HG03378 (cell line): ENCODE data around the gene KCNQ4.

Experiments
- ATAC-seq: cut with Tn5 transposase; IDR thresholded peaks from one replicate; pipeline ENCODE4 v1.9.1; 2021; ENCODE audit warnings: mild to moderate bottlenecking, moderate library complexity; ENCODE audit not compliant: unreplicated experiment

The KCNQ4 gene

DNA sequence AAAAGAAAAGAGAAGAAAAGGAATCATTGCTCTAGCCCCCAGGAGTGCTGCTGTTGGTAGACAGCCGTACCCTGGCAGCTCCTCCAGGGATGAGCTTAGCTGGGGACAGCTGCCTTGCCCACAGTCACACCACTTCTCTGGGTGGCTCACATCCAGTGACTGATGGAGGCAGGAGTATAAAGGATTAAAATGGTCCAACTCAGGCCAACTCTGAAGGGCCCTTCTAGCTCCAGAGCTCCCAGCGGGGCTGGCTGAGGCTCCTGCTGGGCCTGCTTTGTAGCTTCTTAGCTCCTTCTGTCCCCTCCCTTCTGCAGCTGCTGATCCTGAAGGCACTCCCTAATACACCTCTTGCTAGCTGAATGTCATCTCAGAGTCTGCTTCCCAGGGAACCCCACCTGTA, 74.2 kb downstream of the KCNQ4 start:
- no peak for ATAC-seq

DNA sequence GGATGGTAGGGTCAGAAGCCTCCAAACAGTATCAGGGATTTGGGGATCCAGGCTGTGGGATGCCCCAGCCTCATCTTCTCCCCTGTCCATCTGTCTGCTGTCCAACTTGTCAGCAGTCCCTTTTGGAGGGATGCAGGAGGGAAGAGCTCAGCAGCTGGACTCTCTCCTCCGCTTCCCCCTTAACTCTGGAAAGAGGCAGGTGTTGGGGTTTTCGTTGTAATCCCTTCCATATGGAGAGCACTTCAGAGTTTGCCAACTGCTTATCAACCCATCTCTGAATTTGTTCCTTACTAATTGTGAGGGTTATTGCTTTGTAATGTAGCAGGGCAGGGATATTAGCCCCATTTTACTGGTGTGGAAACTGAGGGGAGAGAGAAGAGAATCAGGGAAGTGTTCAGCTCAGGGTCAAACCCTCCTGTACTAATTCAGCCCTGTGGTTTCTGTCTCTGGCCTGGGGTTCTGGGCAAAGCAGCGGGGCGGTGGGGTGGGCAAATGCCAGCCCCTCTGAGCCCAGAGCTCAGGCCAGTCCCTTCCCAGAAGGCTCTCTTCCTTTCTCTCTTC, 75.3 kb downstream of the KCNQ4 start:
- no peak for ATAC-seq

DNA sequence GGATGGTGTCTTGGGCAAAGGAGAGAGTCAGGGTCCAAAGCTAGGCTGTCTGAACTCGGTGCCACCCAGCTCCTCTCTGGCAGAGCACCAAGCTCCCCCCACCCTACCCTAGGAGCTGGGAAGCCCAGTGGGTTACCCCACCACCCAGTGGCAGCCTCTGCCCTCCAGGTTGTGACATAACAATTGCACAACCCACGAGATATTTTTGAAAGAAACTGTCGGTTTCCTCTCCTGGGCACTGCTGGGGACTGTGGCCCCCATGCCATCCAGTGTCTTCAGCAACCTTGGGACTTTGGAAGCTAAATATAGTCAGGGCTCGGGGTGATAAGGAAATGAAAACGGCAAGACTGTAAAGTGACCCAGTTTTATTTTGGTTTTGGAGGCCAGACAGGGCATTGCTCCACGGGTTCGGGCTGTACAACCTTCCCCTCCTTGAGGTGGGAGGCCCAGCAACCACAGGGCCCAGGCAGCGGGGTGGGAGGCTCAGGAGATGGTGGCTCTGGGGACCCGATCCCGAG, 77.2 kb downstream of the KCNQ4 start:
- no peak for ATAC-seq

GRCh38 chr1:40861224-40862003, 77.8 kb downstream of the KCNQ4 start:
- no peak for ATAC-seq

DNA sequence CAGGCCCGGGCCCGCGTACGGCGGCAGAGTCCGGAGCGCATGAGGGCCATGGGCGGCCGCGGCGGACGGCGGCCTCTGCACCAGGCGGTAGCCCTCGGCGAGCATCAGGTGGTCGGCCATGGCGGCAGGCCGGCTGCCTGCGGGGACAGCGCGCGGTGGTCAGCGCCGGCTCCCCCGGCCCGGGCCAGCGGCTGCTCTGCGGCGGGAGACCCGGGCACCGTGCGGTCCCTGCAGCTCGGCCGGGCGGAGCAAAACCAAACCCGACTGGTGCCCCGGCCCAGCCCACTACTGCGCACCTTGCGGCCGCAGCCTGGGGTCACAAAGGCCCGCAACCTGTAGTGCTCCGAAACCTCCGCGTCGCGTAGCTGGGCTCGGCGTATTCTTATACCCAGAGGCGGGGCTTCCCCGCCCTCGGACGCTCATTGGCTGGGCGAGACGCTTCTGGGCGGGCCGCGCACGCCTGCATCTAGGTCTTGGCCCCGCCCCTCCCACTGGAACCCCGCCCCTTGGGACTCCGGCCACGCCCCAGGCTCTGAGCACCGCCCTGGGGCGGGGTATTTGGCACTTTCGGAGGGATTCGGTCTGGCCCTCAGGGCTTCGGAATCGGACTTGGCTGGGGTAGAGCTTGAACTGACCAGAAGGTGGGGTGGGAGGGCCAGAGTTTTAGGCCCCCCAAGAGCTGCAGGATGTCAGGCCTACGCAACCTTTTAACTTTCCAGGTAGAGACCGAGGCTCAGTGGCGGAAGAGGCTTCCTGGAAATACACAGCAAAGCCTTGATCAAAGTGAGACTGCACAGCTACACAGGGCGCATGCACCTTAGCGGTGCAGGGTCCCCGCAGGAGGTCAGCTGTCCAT, 78.6 kb downstream of the KCNQ4 start, which contains the start of gene CITED4:
TSS of gene CITED4 (minus strand) at position 356 of the 856 bp plus-strand sequence. CDS start at position 120, 236 bp downstream.
- peak; percentile 89 for ATAC-seq

GRCh38 chr1:40868051-40868723, 84.6 kb downstream of the KCNQ4 start:
- no peak for ATAC-seq

GRCh38 chr1:40870135-40870728, 86.6 kb downstream of the KCNQ4 start:
- no peak for ATAC-seq

- ATAC-seq: no peak
Measured at GRCh38 chr1:40872276-40872675, 88.7 kb downstream of the KCNQ4 start.

DNA sequence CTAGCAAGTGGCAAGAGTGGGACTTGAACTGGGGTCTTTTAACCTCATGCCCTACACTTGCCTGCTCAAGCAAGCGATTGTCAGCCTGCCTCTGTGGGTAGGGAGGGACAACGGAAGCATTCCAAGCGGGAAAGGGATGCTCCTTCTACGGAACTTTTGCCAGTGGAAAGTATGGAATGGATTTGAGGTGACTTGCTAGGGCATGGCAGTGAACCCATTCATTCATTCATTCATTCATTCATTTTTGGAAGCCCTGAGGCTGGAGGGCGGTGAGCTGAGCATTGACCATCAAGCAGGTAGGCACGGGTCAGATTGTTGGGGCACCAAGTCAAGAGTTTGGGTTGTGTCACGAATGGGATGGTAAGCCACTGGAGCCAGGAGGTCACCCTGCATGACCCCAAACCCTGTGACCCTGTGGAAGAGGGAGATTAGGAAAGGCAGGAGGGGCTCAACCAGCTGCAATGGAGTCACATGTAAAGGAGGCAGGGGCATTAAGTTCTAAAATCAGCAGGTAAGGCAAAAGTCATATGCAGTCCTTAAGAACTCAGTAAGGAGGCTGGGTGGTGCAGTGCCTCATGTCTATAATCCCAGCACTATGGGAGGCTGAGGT, 90.4 kb downstream of the KCNQ4 start:
- ATAC-seq: no peak

DNA sequence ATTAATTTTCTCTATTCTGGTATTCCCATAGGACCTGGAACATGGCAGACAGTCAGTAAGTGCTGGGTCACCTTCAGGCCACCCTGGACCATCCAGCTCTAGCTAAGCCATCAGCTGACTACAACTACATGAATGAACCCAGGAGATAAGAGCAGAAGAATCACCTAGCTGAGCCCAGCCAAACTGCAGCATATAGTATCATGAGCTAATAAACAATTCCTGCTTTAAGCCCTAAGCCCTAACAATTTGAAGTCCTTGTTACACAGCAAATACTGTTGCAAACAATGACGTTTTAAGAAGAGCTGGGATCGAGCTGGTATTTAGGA, 92.8 kb downstream of the KCNQ4 start:
- ATAC-seq: no peak

DNA sequence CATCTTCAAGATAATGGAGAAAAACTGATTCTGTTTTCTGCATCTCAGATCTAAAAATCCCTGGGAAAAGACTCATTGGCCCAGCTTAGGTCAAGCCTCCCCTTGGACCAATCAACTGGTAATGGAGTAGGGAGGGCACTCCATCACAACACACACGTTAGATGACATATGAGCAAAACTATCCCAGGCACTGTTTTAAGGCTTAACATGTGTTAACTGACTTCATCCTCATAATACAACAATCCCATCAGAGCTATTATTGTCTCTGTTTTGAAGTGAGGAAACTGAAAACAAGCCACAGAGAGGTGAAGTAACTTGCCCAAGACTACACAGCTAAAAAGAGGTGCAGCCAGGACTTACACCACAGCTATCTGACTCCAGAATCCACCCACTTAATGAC, 93.3 kb downstream of the KCNQ4 start:
- no peak for ATAC-seq

DNA sequence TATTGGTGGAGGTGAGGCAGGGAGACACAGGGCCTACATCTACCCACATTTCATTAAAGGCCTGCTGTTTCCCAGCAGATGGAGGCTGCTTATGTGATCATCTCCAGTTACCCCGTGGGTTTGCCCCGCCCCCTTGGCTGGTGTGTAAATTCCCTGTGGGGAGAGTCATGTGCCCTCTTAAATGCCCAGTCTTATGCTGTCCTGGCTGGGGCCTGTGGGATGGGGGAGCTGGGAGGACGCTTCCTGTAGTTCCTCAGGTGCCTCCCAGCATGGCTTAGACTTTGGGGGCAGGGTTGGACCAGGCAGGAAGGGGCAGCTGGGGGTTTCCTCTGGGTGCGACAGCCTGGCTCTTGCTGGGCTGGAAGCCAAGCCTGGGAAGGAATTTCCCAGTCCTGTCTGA, 94.1 kb downstream of the KCNQ4 start:
- no peak for ATAC-seq

DNA sequence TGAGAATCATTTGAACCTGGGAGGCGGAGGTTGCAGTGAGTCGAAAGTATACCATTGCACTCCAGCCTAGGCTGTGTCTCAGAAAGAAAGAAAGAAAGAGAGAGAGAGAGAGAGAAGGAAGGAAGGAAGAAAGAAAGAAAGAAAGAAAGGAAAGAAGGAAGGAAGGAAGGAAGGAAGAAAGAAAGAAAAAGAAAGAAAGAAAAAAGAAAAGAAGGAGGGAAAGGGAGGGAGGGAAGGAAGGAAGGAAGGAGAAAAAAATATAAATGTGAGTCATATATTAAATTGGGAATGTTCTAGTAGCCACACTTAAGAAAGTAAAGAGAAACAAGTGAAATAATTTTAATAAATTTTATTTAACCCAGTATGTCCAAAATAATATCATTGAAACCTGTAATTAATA, 95.3 kb downstream of the KCNQ4 start:
- ATAC-seq: no peak

- no peak for ATAC-seq
Measured at GRCh38 chr1:40879482-40880175, 96.0 kb downstream of the KCNQ4 start.

GRCh38 chr1:40880813-40881549, 97.4 kb downstream of the KCNQ4 start:
- ATAC-seq: no peak

DNA sequence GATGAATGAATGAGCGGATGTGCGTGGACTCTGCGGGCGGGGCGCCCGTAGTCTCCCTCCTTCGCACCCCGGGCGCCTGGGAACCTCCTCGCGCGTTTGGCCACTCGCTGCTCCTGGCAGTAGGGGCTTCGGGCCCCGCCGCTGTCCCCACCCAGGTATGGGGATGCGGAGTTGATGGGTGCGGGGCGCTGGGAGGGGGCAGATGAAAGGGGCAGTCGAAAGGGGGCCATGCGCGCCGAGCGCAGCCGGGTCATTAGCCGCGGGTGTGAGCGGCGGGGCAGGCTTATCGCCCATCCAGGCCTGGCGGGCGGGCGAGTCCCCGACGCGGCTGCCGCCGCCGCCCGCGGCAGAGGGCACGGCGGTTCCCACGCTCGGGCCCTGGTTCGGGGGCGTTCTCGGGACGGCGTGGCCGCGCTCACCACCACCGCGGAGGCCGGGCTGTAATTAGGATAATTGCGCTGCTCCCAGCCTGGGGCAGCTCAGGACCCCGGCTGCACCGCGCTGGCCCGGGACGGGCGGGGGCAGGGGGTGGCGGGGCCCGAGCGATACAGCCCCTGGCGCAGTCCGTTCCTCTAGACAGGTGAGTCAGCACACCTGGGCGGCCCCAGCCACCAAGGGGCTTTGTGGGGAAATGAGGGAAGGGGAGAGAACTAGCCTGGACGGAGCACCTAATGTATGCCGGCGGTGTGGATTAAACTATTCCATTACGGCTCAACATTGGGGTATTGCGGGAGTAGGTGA, 100.6 kb downstream of the KCNQ4 start:
- ATAC-seq: no peak

- ATAC-seq: no peak
Measured at GRCh38 chr1:40886318-40887011, 102.9 kb downstream of the KCNQ4 start.

DNA sequence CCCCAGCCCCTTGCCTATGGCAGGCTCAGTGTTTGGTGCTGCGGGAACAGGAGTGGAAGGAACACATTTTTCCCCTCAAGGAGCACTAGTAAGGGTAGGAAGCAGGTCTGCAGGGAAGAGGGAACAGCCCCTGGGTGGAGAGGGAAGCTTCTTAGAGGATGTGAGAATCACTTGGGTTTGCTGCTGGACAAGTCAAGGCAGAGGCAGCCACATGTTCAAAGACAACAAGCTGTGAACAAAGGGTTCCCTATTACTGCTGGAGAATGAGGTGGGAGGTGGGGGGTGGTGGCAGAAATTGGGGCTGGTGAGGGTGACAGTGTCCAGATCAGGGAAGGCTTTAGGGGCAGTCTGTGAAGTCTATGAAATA, 103.4 kb downstream of the KCNQ4 start:
- ATAC-seq: no peak
